Embryonic facial prominence (tissue), 1 donor: ENCODE data around the gene BLVRA.
"Not testable (repeated sequence)": the region's sequence is repeated elsewhere in the genome, so short reads cannot be mapped to it uniquely, and the experiment has no call there.

ENCODE experiments used
- DNase-seq: peaks from one replicate; pipeline ENCODE4 v3.0.0-alpha.2; 2016; ENCODE audit errors: extremely low spot score

The BLVRA gene

GRCh38 chr7:43769791-43770465 is 11.4 kb downstream of the BLVRA start:
- no peak for DNase-seq

- no peak for DNase-seq
These were observed 12.6 kb downstream of the BLVRA start for GRCh38 chr7:43771128-43771527.

DNA sequence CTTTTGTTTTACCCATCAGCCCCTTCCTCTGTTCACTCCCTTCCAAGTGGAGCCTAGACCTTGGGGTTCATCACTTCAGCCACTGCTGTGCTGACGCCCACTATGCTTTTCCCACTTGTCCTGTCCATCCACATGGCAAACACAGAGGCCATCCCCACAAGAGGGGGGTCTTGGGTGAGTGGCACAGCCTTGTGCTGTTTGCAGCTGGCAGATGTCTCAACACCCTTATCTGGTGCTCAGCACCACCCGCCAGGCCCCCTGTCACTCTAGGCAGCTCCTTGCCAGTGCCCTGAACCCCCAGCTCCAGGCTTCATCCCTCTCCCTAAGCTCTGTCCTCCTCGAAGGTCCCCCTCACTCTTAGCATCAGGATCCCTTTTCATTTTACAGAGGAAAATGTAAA is 13.1 kb downstream of the BLVRA start:
- DNase-seq = no peak

- not testable (repeated sequence) for DNase-seq
These were observed 14.8 kb downstream of the BLVRA start for GRCh38 chr7:43773268-43773667.

DNA sequence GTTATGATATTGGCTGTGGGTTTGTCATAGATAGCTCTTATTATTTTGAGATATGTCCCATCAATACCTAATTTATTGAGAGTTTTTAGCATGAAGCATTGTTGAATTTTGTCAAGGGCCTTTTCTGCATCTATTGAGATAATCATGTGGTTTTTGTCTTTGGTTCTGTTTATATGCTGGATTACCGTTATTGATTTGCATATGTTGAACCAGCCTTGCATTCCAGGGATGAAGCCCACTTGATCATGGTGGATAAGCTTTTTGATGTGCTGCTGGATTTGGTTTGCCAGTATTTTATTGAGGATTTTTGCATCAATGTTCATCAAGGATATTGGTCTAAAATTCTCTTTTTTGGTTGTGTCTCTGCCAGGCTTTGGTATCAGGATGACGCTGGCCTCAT is 16.8 kb downstream of the BLVRA start:
- DNase-seq = not testable (repeated sequence)

DNA sequence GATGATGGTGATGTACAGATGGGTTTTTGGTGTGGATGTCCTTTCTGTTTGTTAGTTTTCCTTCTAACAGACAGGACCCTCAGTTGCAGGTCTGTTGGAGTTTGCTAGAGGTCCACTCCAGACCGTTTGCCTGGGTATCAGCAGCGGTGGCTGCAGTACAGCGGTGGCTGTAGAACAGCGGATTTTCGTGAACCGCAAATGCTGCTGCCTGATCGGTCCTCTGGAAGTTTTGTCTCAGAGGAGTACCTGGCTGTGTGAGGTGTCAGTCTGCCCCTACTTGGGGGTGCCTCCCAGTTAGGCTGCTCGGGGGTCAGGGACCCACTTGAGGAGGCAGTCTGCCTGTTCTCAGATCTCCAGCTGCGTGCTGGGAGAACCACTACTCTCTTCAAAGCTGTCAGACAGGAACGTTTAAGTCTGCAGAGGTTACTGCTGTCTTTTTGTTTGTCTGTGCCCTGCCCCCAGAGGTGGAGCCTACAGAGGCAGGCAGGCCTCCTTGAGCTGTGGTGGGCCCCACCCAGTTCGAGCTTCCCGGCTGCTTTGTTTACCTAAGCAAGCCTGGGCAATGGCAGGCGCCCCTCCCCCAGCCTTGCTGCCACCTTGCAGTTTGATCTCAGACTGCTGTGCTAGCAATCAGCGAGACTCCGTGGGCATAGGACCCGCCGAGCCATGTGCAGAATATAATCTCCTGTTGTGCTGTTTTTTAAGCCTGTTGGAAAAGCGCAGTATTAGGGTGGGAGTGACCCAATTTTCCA is 20.0 kb downstream of the BLVRA start:
- DNase-seq = not testable (repeated sequence)

DNA sequence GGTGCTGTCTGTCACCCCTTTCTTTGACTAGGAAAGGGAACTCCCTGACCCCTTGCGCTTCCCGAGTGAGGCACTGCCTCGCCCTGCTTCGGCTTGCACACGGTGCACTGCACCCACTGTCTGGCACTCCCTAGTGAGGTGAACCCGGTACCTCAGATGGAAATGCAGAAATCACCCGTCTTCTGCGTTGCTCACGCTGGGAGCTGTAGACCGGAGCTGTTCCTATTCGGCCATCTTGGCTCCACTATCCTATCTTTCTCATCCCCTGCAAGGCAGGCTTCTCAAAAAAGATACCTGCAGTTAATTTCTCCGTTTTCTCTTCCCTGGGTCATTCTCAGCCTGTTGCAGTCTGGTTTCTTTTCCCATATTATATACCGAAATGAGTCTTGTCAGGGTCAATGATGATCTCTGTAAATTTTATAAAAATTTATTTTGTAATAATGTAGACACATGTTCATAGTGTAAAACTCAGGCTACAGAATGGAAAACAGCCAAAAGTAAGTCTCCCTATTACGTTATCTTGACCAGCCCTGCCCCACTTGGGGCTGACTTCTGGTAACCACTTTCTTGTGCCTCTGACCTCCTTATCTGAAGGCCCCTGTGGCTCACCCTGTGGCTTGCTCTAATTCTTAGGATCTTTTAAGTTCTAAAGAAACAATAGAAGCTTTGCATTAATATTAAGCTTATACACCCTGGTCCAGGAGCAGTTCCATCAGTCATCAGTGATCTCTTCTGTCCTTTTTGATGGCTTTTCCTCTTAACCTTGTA is 20.7 kb downstream of the BLVRA start:
- DNase-seq = no peak

GRCh38 chr7:43781726-43782607 is 23.5 kb downstream of the BLVRA start:
- DNase-seq = no peak

DNA sequence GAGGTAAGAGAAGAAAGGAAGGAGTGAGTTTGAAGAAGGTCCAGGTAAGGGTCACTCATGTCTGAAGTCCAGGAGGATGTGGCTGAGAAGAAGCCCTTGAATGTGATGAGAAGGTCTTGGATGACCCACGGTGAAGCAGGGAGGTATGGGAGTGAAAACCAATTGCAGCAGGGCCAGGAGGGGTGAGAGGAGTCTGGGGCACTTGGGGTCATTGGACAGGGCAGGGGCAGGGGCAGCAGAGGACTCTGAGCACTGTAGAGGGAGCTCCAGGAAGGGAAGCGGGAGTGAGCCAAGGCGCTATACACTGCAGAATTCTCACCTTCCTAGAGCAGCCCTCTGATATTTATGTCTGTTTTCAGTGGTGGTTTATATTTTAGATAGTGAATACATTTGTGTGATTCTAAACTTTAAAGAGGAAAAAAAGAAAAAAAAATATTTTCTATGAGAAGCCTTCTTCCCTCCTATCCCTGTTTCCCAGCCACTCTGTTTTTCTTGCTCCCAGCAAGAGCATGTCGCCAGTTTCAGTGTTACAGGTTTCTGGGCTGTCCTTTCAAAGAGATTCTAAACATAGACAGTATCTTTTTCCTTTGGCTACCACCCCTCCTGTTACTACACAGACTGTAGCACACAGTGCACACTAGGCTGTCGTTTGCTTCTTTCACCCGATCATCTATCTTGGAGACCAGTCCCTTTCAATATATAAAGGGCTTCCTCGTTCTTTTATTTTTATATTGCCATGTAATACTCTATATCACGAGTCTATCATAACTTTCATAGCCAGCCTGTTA is 24.5 kb downstream of the BLVRA start:
- DNase-seq = no peak

GRCh38 chr7:43784030-43784584 is 25.6 kb downstream of the BLVRA start:
- DNase-seq = no peak

DNA sequence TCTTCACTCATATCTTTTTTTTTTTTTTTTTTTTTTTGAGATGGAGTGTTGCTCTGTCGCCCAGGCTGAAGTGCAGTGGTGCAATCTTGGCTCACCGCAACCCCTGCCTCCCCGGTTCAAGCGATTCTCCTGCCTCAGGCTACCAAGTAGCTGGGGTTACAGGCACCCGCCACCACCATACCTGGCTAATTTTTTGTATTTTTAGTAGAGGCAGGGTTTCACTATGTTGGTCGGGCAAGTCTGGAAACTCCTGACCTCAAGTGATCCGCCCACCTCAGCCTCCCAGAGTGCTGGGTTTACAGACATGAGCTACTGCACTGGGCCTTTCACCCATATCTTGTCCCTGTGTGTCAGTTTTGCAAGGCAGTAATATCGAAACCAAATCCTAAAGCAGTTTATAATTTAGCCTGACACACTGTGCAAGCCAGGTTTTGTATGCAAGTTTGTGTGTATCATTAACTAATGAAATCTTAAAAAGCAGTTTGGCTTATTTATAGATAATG is 26.2 kb downstream of the BLVRA start:
- not testable (repeated sequence) for DNase-seq

DNA sequence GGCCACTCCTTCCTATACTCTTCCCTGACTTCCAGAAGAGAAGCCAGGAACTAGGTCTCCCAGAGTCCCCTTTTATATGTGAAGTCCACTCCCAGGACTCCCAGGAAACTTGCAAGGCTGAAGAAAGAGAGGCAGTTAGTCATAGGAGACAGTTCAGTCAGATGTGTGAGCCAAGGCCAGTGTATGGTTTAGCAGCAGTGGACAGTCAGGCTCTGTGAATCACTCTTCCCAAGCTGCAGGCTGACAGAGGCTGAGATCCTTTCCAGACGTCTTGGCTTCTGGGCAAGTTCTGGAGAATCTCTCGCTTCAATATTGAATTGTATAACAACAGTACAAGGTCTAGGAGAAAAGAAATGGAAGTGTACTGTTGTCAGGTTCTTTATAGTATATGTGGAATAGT is 26.9 kb downstream of the BLVRA start:
- DNase-seq = no peak

- no peak for DNase-seq
These were observed 29.3 kb downstream of the BLVRA start for GRCh38 chr7:43787771-43788170.

DNA sequence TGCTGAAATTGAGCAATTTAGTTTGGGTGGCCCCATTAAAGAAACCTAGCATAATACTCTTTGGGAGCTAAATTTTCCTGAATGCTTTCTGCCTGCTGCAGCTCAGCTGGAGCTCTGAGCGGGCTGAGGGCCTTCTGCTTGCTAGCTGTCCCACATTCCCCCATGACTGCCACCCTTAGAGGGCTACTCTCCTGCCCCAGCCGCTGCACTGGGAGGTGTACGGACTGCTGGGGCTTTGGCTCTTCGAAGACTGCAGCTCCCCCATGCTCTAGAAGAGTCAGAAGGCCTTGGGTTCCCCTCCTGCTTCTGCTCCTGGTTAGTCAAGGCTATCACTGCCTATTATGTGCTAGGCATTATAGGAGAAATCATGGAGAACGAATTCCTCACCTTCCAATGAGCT is 31.5 kb downstream of the BLVRA start:
- no peak for DNase-seq

DNA sequence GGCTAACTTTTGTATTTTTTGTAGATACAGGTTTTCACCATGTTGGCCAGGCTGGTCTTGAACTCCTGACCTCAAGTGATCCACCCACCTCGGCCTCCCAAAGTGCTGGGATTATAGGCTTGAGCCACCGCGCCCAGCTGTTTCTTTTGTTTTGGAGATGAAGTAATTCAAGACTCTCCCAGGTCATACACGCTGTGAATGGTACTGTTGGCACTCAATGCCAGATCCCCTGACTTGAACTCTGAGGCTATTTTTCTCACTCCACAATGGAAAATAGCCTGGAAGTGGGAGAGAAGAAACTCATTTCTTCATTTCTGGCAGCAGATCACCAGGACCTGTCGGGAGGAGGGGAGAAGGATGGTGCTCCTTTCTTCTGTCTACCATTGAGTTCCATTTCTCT is 32.4 kb downstream of the BLVRA start:
- no peak for DNase-seq

GRCh38 chr7:43791665-43792064 is 33.2 kb downstream of the BLVRA start:
- no peak for DNase-seq

GRCh38 chr7:43792471-43793150 is 34.1 kb downstream of the BLVRA start:
- no peak for DNase-seq

DNA sequence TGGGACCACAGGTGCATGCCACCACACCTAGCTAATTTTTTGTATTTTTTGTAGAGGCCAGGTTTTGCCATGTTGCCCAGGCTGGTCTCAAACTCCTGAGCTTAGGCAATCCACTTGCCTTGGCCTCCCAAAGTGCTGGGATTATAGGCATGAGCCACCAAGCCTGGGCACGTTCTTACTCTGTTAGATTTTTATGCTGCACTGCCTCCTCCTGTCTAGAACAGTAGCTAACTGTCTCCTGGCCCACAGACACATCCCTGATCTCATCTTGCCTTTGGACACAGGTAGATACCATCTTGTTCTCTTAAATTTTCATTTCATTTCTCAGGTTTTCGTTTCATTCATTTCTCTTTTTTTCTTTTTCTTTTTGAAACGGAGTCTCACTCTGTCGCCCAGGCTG is 41.1 kb downstream of the BLVRA start:
- no peak for DNase-seq

- no peak for DNase-seq
These were observed 45.4 kb downstream of the BLVRA start for GRCh38 chr7:43803865-43804264.

DNA sequence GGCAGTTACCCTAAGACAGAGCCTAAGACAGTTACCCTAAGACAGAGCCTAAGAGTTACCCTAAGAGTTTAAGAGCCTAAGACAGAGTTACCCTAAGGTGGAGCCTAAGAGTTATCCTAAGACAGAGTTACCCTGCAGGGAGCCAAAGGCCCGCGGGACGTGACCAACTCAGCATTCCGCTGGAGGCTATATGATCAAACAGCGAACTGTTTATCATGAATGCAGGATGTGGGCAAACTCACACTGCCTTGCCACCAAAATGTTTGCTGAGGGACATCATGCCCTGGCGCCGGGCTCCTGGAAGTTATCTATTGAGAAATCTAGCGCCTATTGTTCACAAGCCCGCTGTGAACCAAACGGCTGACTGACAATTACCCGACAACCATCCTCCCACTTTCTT is 49.9 kb downstream of the BLVRA start:
- no peak for DNase-seq
